GM12878 (cell line): Measurements from ENCODE around the gene PAX7. TPM values are rescaled to one million over a fixed set of nuclear protein-coding genes. Genes with fewer than 3 reads are reported as not detected.

Experiments used
- ATAC-seq: fragments of 200-7000 bp; cut with Tn5 transposase; 3 replicates; pipeline ENCODE4 v1.9.1; 2020; ENCODE audit warnings: mild to moderate bottlenecking, moderate library complexity
- BruUV-seq: library from RNA; stranded (reverse); fragments of 400-500 nt; replicated peaks from 2 replicates; lab custom pipeline; 2021; lab: Mats Ljungman, UMichigan
- CTCF ChIA-PET: fragments of 300-600 bp; sonication (Branson Sonifier 250); formaldehyde crosslinking; extraction: SDS; loops from one replicate; lab custom pipeline; 2021; ENCODE audit warnings: inconsistent platforms; lab: Yijun Ruan, JAX
- POLR2A ChIA-PET: fragments of 350-600 bp; formaldehyde crosslinking; extraction: SDS; loops from one replicate; lab custom pipeline; 2021; ENCODE audit warnings: inconsistent platforms; lab: Charles Lee
- RAD21 ChIA-PET: fragments of 300-600 bp; sonication (Branson Sonifier 250); formaldehyde crosslinking; loops from one replicate; lab custom pipeline; 2023; ENCODE audit warnings: antibody characterized with exemption; ENCODE audit not compliant: unreplicated experiment; lab: Charles Lee
- SMC1A ChIA-PET: fragments of 300-600 bp; sonication (Branson Sonifier 250); formaldehyde crosslinking; loops from one replicate; lab custom pipeline; 2023; ENCODE audit not compliant: unreplicated experiment, uncharacterized antibody; lab: Charles Lee
- DNase-seq: peaks from one replicate; pipeline ENCODE4 v3.0.0-alpha.2; 2011; ENCODE audit warnings: low read depth, low spot score
- FAIRE-seq: peaks from 3 replicates; lab custom pipeline; 2011; peaks lifted over from hg19 to GRCh38; lab: Jason Lieb, UNC
- H2AFZ ChIP-seq: 2 replicates; pipeline ENCODE4 v1.6.0; 2011; ENCODE audit warnings: low read depth, low read length, control low read depth; ENCODE audit not compliant: control insufficient read depth
- H3K27ac ChIP-seq: 2 replicates; pipeline ENCODE4 v1.5.1; 2011; ENCODE audit warnings: control low read depth; ENCODE audit not compliant: control insufficient read depth, insufficient read depth
- H3K27me3 ChIP-seq, 2 experiments: replicated peaks in 1 of 2; 2 replicates each; pipeline versions ENCODE4 v1.6.0 to v1.6.1; 2011; ENCODE audit warnings: low read length in 1 of 2; ENCODE audit not compliant: control insufficient read depth in 2 of 2, insufficient read depth in 2 of 2
- H3K36me3 ChIP-seq, 2 experiments: 2 replicates each; pipeline ENCODE4 v1.5.1; 2011; ENCODE audit warnings: low read length in 1 of 2; ENCODE audit not compliant: control insufficient read depth in 2 of 2, insufficient read depth in 2 of 2
- H3K4me1 ChIP-seq: 2 replicates; pipeline ENCODE4 v1.6.1; 2011; ENCODE audit warnings: mild to moderate bottlenecking, low read length, moderate library complexity, mixed read lengths; ENCODE audit not compliant: control insufficient read depth, insufficient read depth
- H3K4me2 ChIP-seq: 2 replicates; pipeline ENCODE4 v1.6.0; 2011; ENCODE audit warnings: control low read depth; ENCODE audit not compliant: control insufficient read depth, insufficient read depth
- H3K4me3 ChIP-seq: fragments of 200-600 bp; sonication (generic); 2 replicates; pipeline ENCODE4 v1.5.1; 2016
- H3K79me2 ChIP-seq: 2 replicates; pipeline ENCODE4 v1.6.0; 2011; ENCODE audit warnings: low read length; ENCODE audit not compliant: control insufficient read depth, insufficient read depth
- H3K9ac ChIP-seq: 2 replicates; pipeline ENCODE4 v1.8.0; 2011; ENCODE audit warnings: low read length, control low read depth, mixed read lengths; ENCODE audit not compliant: control insufficient read depth, insufficient read depth
- H3K9me3 ChIP-seq: replicated peaks from 3 replicates; pipeline ENCODE4 v1.5.1; 2011; ENCODE audit warnings: mild to moderate bottlenecking, low read length; ENCODE audit not compliant: control insufficient read depth, insufficient read depth
- H4K20me1 ChIP-seq: 2 replicates; pipeline ENCODE4 v1.6.0; 2011; ENCODE audit not compliant: control insufficient read depth, insufficient read depth
- CBFB ChIP-seq: IDR thresholded peaks from 2 replicates; pipeline ENCODE4 v1.6.1; 2016; ENCODE audit warnings: antibody characterized with exemption, low read depth
- CBX5 ChIP-seq: sonication (generic); IDR thresholded peaks from 2 replicates; pipeline ENCODE4 v1.6.1; 2016; ENCODE audit warnings: low read depth, moderate library complexity, mild to moderate bottlenecking, inconsistent platforms
- CHD4 ChIP-seq: fragments of 200-600 bp; sonication (generic); IDR thresholded peaks from 2 replicates; pipeline ENCODE4 v1.6.1; 2016; ENCODE audit warnings: mild to moderate bottlenecking
- EP300 ChIP-seq, 2 experiments: fragments of 150-350 bp in 1 of 2; IDR thresholded peaks; 2 replicates each; pipeline ENCODE4 v1.6.1; 2011 to 2012; ENCODE audit warnings: low read depth in 2 of 2, low read length in 2 of 2, borderline replicate concordance in 1 of 2, improper control_type of control experiment in 1 of 2, inconsistent platforms in 1 of 2; ENCODE audit not compliant: control insufficient read depth in 1 of 2
- ESRRA ChIP-seq: IDR thresholded peaks from 2 replicates; pipeline ENCODE4 v1.6.1; 2012; ENCODE audit warnings: mild to moderate bottlenecking, low read length, improper control_type of control experiment
- ETV6 ChIP-seq, 2 experiments: fragments of 450-650 bp in 1 of 2; IDR thresholded peaks in 1 of 2; conservative IDR thresholded peaks in 1 of 2; 2 replicates each; pipeline ENCODE4 v1.6.1; 2014; ENCODE audit warnings: antibody characterized with exemption in 1 of 2, borderline replicate concordance in 1 of 2, low read depth in 1 of 2, mild to moderate bottlenecking in 1 of 2, moderate library complexity in 1 of 2
- MEF2A ChIP-seq: IDR thresholded peaks from 2 replicates; pipeline ENCODE4 v1.6.1; 2011; ENCODE audit warnings: low read depth, mild to moderate bottlenecking, low read length, moderate library complexity; ENCODE audit not compliant: insufficient read depth
- MTA3 ChIP-seq: IDR thresholded peaks from 2 replicates; pipeline ENCODE4 v1.6.1; 2012; ENCODE audit warnings: low read length, inconsistent platforms, borderline replicate concordance
- MYB ChIP-seq: fragments of 150-350 bp; IDR thresholded peaks from 2 replicates; pipeline ENCODE4 v1.6.1; 2014; ENCODE audit warnings: mild to moderate bottlenecking, low read depth, low read length, borderline replicate concordance
- MYC ChIP-seq: IDR thresholded peaks from 2 replicates; pipeline ENCODE4 v1.6.1; 2011; ENCODE audit warnings: mild to moderate bottlenecking, low read length, moderate library complexity, inconsistent platforms; ENCODE audit not compliant: insufficient read depth, insufficient replicate concordance, insufficient read length, severe bottlenecking
- NR2C2 ChIP-seq: IDR thresholded peaks from 2 replicates; pipeline ENCODE4 v1.6.1; 2011; ENCODE audit warnings: borderline replicate concordance, low read depth; ENCODE audit not compliant: control insufficient read depth, insufficient read length
- POU2F2 ChIP-seq: IDR thresholded peaks from 3 replicates; pipeline ENCODE4 v1.6.1; 2011; ENCODE audit warnings: low read depth, mild to moderate bottlenecking, low read length, borderline replicate concordance
- RAD51 ChIP-seq: fragments of 450-650 bp; IDR thresholded peaks from 2 replicates; pipeline ENCODE4 v1.6.1; 2016; ENCODE audit warnings: moderate library complexity, mild to moderate bottlenecking, inconsistent platforms
- RELA ChIP-seq: fragments of 450-650 bp; IDR thresholded peaks from 2 replicates; pipeline ENCODE4 v1.8.0; 2014; ENCODE audit warnings: borderline replicate concordance; ENCODE audit not compliant: partially characterized antibody
- SKIL ChIP-seq: fragments of 450-650 bp; IDR thresholded peaks from 2 replicates; pipeline ENCODE4 v1.6.1; 2017; ENCODE audit warnings: mild to moderate bottlenecking, low read depth, inconsistent platforms; ENCODE audit not compliant: poor library complexity, severe bottlenecking
- SMC3 ChIP-seq: IDR thresholded peaks from 2 replicates; pipeline ENCODE4 v1.6.1; 2011; ENCODE audit warnings: low read length, improper control_type of control experiment, borderline replicate concordance
- SREBF1 ChIP-seq: IDR thresholded peaks from 2 replicates; pipeline ENCODE4 v1.6.1; 2012; ENCODE audit warnings: mild to moderate bottlenecking, low read length
- TAF1 ChIP-seq: IDR thresholded peaks from 2 replicates; pipeline ENCODE4 v1.6.1; 2011; ENCODE audit warnings: mild to moderate bottlenecking, low read depth, low read length, borderline replicate concordance
- TCF3 ChIP-seq: IDR thresholded peaks from 2 replicates; pipeline ENCODE4 v1.6.1; 2012; ENCODE audit warnings: low read depth, mild to moderate bottlenecking, low read length, borderline replicate concordance; ENCODE audit not compliant: insufficient read depth
- YBX1 ChIP-seq: fragments of 450-650 bp; IDR thresholded peaks from 2 replicates; pipeline ENCODE4 v1.6.1; 2016; ENCODE audit warnings: antibody characterized with exemption
- WGBS: methylation state at CpG from one replicate; pipeline ENCODE4 v1.1.6; 2016; ENCODE audit warnings: low lambda C conversion rate; ENCODE audit not compliant: insufficient replicate concordance, insufficient coverage; ENCODE audit errors: missing lambda C conversion rate; 5-methylcytosine and 5-hydroxymethylcytosine counted together
- in situ Hi-C: fragments of 300-500 bp; cut with MboI; formaldehyde crosslinking; loops from 9 replicates; pipeline ENCODE4 v1.14.3; 2018; ENCODE audit warnings: mixed read lengths
- intact Hi-C: fragments of 100-400 bp; cut with micrococcal nuclease; formaldehyde crosslinking; loops from one replicate; pipeline ENCODE4 v1.14.2; 2022; ENCODE audit not compliant: unreplicated experiment
- polyA plus RNA-seq, 11 experiments: library from polyadenylated mRNA; depleted of rRNA in 4 of 11; unstranded in 6 of 11; stranded (reverse) in 5 of 11; fragments of >200 nt; fragmentation: Nextera tagmentation in 4 of 11; fragmentation: Illumina TruSeq in 1 of 11; extraction: Ambion mirVana in 4 of 11; extraction: Trizol in 1 of 11; gene quantifications; 1 replicate in 1 of 11; 2 replicates in 10 of 11; pipeline versions ENCODE4 v1.2.1 to v1.2.3, GENCODE V29; 2011 to 2016; ENCODE audit warnings: inconsistent platforms in 2 of 11, missing spikeins in 2 of 11, low read depth in 1 of 11
- total RNA-seq, 4 experiments: library from RNA; depleted of rRNA in 3 of 4; stranded (reverse); fragments of >200 nt in 3 of 4; fragmentation: Illumina TruSeq in 1 of 4; extraction: Trizol in 1 of 4; gene quantifications; 2 replicates each; pipeline versions ENCODE4 v1.2.1 to v1.2.3, GENCODE V29; 2013 to 2021

The PAX7 gene
- total and polyA plus RNA-seq, 10 of the 15 experiments (the other 5 are each of a cell fraction or from before 2014, with no cell fraction given) = not detected

GRCh38 chr1:18730321-18730720 lies 99.7 kb downstream of the PAX7 start:
- DNase-seq (no peak), FAIRE-seq (no peak), ATAC-seq (no peak)
- no peak overlapping the region for H3K27ac ChIP-seq
- H3K9me3 ChIP-seq = no peaks in the 10 kb centered on the region
- POLR2A ChIA-PET = no interaction called here
- in situ Hi-C loops (no loop called here), intact Hi-C loops (no loop called here)
- H3K79me2 ChIP-seq = no peaks in the 10 kb centered on the region
- RAD21 ChIA-PET = no interaction called here
- H3K4me3 ChIP-seq = no peak overlapping the region
- H3K9ac ChIP-seq = no peak overlapping the region
- H3K4me2 ChIP-seq = no peak overlapping the region
- 0% methylated on average over 7 of the region's 8 CpGs for WGBS
- SMC1A ChIA-PET = no interaction called here
- CTCF ChIA-PET = no interaction called here
- no peaks in the 10 kb centered on the region for H3K4me1 ChIP-seq
- no peak overlapping the region for H2AFZ ChIP-seq
- TF ChIP-seq TCF3 = no peak
- no peak for TF ChIP-seq SKIL
- no peak for TF ChIP-seq POU2F2
- TF ChIP-seq ESRRA = no peak
- no peak for TF ChIP-seq RAD51
- no peak for TF ChIP-seq CBFB
- no peak for TF ChIP-seq MEF2A
- no peak for TF ChIP-seq RELA
- no peak for TF ChIP-seq NR2C2
- TF ChIP-seq ETV6 (conservative IDR thresholded peaks at IDR 0.05 in 1 of 2, IDR thresholded peaks at IDR 0.05 in 1 of 2; ENCODE audit: borderline replicate concordance in 1 of 2, low read depth in 1 of 2) = no peak
- no peak for TF ChIP-seq SREBF1
- TF ChIP-seq CHD4 = no peak
- no peak for TF ChIP-seq MYB
- TF ChIP-seq EP300 (IDR thresholded peaks at IDR 0.05; ENCODE audit: borderline replicate concordance in 1 of 2, control insufficient read depth in 1 of 2, low read depth in 2 of 2, low read length in 2 of 2) = no peak
- TF ChIP-seq CBX5 = no peak
- TF ChIP-seq MTA3 = no peak
- no peak for TF ChIP-seq TAF1
- no peak for TF ChIP-seq SMC3
- TF ChIP-seq MYC = no peak
- TF ChIP-seq YBX1 = no peak
- no peaks in the 10 kb centered on the region for H3K36me3 ChIP-seq
- H4K20me1 ChIP-seq = no peaks in the 10 kb centered on the region
- no TSS peak for BruUV-seq
- no peaks in the 10 kb centered on the region; a peak in 3 of 4 replicates for H3K27me3 ChIP-seq
